Mucosa of descending colon (tissue), 3 donors: Measurements from ENCODE around the gene AP5B1. TPM values are rescaled to one million over a fixed set of nuclear protein-coding genes. Genes with fewer than 3 reads are reported as not detected.

Experiments used
- ATAC-seq: fragments of 200-7000 bp; cut with Tn5 transposase; one replicate; pipeline ENCODE4 v1.9.1; 2020; ENCODE audit warnings: mild to moderate bottlenecking, moderate library complexity
- DNase-seq, 3 donors: peaks; one replicate each; pipeline ENCODE4 v3.0.0-alpha.2; 2020
- H3K36me3 ChIP-seq: fragments of 200-600 bp; one replicate; pipeline ENCODE4 v1.8.0; 2021; ENCODE audit warnings: low read depth, mild to moderate bottlenecking
- H3K4me1 ChIP-seq: fragments of 200-600 bp; one replicate; pipeline ENCODE4 v1.8.0; 2021; ENCODE audit warnings: low read depth, mild to moderate bottlenecking
- H3K4me3 ChIP-seq: fragments of 200-600 bp; one replicate; pipeline ENCODE4 v1.8.0; 2021; ENCODE audit warnings: mild to moderate bottlenecking
- H3K9me3 ChIP-seq: fragments of 200-600 bp; one replicate; pipeline ENCODE4 v1.8.0; 2021; ENCODE audit warnings: mild to moderate bottlenecking
- CTCF ChIP-seq: fragments of 200-600 bp; IDR thresholded peaks from one replicate; pipeline ENCODE4 v1.8.0; 2022; ENCODE audit warnings: antibody characterized with exemption, mild to moderate bottlenecking
- intact Hi-C, 2 donors: fragments of 100-400 bp; cut with DNase I in 1 of 2; cut with micrococcal nuclease in 1 of 2; formaldehyde crosslinking; loops; one replicate each; pipeline versions ENCODE4 v1.11.0 to v1.11.1; 2022; cut with DNase I, micrococcal nuclease
- total RNA-seq, 3 donors: library from RNA; stranded (reverse); fragmentation: NEBNext Ultra II Directional in 2 of 3; extraction: Animal tissue kit (Norgen Biotek cat#: 25700) in 2 of 3; gene quantifications; one replicate each; pipeline versions ENCODE4 v1.2.1 to v1.2.4, GENCODE V29; 2021 to 2023
- donor health status: DM: no; HTN: no; CAD: no; lungs with moderate emphysema.
- donor health status: DM: no; HTN: no; CAD: no.
- donor health status: DM: no; HTN: yes; CAD: no.

The AP5B1 gene
- total RNA-seq, 3 donors from 2014 or later: 21.2 to 21.8 (median 21.3) TPM

DNA sequence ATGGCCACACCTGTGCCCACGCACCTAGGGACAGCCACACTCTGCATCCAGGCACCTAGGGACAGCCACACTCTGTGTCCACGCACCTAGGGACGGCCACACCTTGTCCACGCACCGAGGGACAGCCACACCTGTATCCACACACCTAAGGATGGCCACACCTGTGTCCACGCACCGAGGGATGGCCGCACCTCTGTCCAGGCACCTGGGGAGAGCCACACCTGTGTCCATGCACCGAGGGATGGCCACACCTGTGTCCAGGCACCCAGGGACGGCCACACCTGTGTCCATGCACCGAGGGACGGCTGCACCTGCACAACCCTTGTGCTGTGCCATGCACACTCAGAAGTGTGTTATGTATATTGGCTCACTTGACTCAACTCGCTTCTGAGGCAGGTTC, 16.9 kb upstream of the AP5B1 start:
- intact Hi-C loops: no loop called here
- peak in 1 of 3 donors; percentile 59 for DNase-seq
- peaks cover 13% of the 10 kb centered on the region for H3K4me1 ChIP-seq
- no peak overlapping the region for H3K4me3 ChIP-seq
- peaks cover 6% of the 10 kb centered on the region for H3K36me3 ChIP-seq
- peak; percentile 51 for ATAC-seq
- no peak for TF ChIP-seq CTCF
- H3K9me3 ChIP-seq: no peaks in the 10 kb centered on the region

- TF ChIP-seq CTCF: no peak
- Histone ChIP-seq H3K36me3 (peaks cover 6% of the 10 kb centered on the region), H3K4me3 (no peak overlapping the region), H3K9me3 (no peaks in the 10 kb centered on the region), H3K4me1 (peaks cover 20% of the 10 kb centered on the region)
- intact Hi-C loops: no loop called here
- ATAC-seq: no peak
- DNase-seq: no peak
Measured at GRCh38 chr11:65796726-65797601, 16.2 kb upstream of the AP5B1 start.

DNA sequence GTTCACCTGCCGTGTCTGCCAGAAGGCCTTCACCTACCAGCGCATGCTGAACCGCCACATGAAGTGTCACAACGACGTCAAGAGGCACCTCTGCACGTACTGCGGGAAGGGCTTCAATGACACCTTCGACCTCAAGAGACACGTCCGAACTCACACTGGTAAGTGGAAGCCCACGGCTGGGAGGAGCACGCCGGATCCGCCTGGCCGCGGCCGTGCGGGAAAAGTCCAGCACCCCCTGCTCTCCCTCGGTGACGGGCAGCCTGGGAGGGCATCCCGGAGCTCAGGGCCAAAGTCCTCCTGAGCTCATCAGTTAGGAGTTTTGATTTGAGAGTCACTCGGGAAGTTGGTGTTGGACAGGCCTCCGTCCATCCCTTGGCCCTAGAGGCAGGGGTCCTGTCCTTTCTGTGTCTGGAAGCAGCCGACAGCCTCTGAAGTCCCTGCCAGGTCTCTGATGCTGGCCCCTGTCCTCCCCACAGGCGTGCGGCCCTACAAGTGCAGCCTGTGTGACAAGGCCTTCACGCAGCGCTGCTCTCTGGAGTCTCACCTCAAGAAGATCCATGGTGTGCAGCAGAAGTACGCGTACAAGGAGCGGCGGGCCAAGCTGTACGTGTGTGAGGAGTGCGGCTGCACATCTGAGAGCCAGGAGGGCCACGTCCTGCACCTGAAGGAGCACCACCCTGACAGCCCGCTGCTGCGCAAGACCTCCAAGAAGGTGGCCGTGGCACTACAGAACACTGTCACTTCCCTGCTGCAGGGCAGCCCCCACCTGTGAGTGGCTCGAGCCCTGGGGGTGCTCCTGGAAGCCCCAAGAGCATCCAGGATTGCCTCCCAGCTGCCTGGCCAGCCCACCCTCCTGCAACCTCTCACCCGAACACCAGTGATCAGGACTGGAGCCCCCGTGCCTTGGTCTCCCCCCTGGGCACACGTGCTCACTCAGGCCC, 14.1 kb upstream of the AP5B1 start:
- intact Hi-C loops: no loop called here
- peaks cover 6% of the 10 kb centered on the region for H3K36me3 ChIP-seq
- no peak overlapping the region for H3K4me3 ChIP-seq
- H3K4me1 ChIP-seq: peaks cover 38% of the 10 kb centered on the region
- H3K9me3 ChIP-seq: no peaks in the 10 kb centered on the region
- DNase-seq (no peak), ATAC-seq (no peak)
- no peak for TF ChIP-seq CTCF

DNA sequence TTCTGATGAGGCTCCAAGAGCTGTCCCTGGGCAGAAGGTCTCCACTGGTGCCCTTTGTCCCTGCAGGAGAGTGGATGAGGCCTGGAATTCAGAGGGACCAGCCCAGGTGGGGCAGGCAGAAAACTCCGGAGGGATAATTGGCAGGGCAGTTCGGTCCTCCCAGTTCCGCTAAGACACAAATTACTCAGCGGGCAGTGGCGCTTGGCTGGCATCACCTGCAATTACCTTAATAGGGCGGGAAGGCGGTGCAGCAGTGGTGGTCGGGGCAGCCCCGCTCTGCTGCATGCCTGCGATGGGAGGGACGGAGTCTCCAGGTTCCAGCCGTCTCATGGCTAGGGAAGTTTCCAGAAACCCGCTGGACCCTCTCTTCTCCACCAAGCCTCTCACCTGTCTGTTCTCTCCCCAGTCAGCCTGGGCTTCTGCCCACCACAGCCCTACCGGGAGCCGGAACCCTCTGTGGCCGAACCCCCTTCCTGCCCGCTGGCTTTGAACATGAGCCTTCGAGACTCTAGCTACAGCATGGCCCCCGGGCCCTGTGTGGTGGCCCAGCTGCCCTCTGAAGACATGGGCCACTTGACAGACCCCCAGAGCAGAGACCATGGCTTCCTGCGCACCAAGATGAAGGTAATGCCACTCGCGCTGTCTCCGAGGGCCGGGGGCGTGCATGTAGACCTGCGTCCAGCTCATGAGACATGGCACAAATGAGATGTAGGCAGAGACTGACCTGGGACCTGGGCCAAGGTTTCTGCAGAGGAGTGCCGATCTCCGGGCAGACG, 13.0 kb upstream of the AP5B1 start:
- ATAC-seq (peak; percentile 22), DNase-seq (peak in 1 of 3 donors; percentile 73)
- Histone ChIP-seq H3K36me3 (peaks cover 6% of the 10 kb centered on the region), H3K4me3 (no peak overlapping the region), H3K9me3 (no peaks in the 10 kb centered on the region), H3K4me1 (peaks cover 38% of the 10 kb centered on the region)
- no peak for TF ChIP-seq CTCF
- intact Hi-C loops: no loop called here

DNA sequence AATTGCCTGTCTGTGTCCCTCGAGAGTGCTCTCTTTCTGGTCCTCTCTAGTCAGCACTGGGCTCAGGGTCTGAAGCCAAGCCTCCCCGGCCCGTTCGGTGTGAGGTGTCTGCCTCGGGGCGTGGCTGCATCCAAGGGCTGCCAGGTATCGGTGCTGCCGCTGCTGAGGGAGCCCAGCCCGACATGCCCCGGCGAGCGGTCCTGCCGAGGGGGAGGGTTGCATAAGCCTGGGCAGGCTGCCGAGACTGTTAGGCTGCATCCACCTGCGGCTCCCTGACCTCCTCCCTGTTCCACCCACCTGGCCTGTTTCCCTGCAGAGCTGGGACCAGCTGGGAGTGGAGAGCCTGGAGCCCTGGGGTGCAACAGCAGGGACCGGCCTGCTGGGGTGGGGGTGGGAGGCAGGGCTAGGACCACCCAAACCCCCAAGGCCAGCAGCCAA, 12.4 kb upstream of the AP5B1 start:
- Histone ChIP-seq H3K36me3 (peaks cover 6% of the 10 kb centered on the region), H3K9me3 (no peaks in the 10 kb centered on the region), H3K4me1 (peaks cover 38% of the 10 kb centered on the region), H3K4me3 (no peak overlapping the region)
- TF ChIP-seq CTCF: no peak
- intact Hi-C loops: no loop called here
- peak; percentile 66 for ATAC-seq
- peak; percentile 85 to 91 (median 89) for DNase-seq
